ENCODE measurements around the gene NEURL3. TPM values are rescaled to one million over a fixed set of nuclear protein-coding genes. Genes with fewer than 3 reads are reported as not detected.

The NEURL3 gene
- total RNA-seq, 4 donors from 2014 or later = 0.40 TPM; not detected in 3

GRCh38 chr2:96521219-96521618 lies 16.1 kb upstream of the NEURL3 start:
- H3K4me1 ChIP-seq = no peaks in the 10 kb centered on the region
- no peak for DNase-seq
- H3K27ac ChIP-seq = no peak overlapping the region
- H3K4me3 ChIP-seq (replicated peaks in 1 of 3) = no peak overlapping the region
- intact Hi-C loops (cut with DNase I) = loop anchor here (10.0 kb wide), 1 partner anchor 284 kb away; no protein-coding TSS in a partner anchor
- H3K9me3 ChIP-seq = no peaks in the 10 kb centered on the region
- H3K27me3 ChIP-seq = no peaks in the 10 kb centered on the region
- 92 to 93% methylated on average over 2 of the region's 2 CpGs for WGBS, 2 donors
- TF ChIP-seq, protein P1, sequence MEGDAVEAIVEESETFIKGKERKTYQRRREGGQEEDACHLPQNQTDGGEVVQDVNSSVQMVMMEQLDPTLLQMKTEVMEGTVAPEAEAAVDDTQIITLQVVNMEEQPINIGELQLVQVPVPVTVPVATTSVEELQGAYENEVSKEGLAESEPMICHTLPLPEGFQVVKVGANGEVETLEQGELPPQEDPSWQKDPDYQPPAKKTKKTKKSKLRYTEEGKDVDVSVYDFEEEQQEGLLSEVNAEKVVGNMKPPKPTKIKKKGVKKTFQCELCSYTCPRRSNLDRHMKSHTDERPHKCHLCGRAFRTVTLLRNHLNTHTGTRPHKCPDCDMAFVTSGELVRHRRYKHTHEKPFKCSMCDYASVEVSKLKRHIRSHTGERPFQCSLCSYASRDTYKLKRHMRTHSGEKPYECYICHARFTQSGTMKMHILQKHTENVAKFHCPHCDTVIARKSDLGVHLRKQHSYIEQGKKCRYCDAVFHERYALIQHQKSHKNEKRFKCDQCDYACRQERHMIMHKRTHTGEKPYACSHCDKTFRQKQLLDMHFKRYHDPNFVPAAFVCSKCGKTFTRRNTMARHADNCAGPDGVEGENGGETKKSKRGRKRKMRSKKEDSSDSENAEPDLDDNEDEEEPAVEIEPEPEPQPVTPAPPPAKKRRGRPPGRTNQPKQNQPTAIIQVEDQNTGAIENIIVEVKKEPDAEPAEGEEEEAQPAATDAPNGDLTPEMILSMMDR (IDR thresholded peaks at IDR 0.05) = no peak
- TF ChIP-seq POLR2A (IDR thresholded peaks at IDR 0.05) = no peak
- H3K36me3 ChIP-seq = no peaks in the 10 kb centered on the region

GRCh38 chr2:96520697-96521096 lies 15.5 kb upstream of the NEURL3 start:
- no peak overlapping the region for H3K4me3 ChIP-seq (replicated peaks in 1 of 3)
- DNase-seq = no peak
- H3K27me3 ChIP-seq = no peaks in the 10 kb centered on the region
- H3K36me3 ChIP-seq = no peaks in the 10 kb centered on the region
- TF ChIP-seq POLR2A (IDR thresholded peaks at IDR 0.05) = no peak
- TF ChIP-seq, protein P1 (IDR thresholded peaks at IDR 0.05) = no peak
- intact Hi-C loops (cut with DNase I) = loop anchor here (10.0 kb wide), 1 partner anchor 284 kb away; no protein-coding TSS in a partner anchor
- no peak overlapping the region for H3K27ac ChIP-seq
- WGBS, 2 donors = 66 to 75% methylated on average over 3 of the region's 3 CpGs
- no peaks in the 10 kb centered on the region for H3K9me3 ChIP-seq
- no peaks in the 10 kb centered on the region for H3K4me1 ChIP-seq

GRCh38 chr2:96520231-96520630 lies 15.1 kb upstream of the NEURL3 start:
- intact Hi-C loops (cut with DNase I) = loop anchor here (10.0 kb wide), 1 partner anchor 285 kb away; no protein-coding TSS in a partner anchor
- Histone ChIP-seq H3K4me1 (no peaks in the 10 kb centered on the region), H3K9me3 (no peaks in the 10 kb centered on the region), H3K36me3 (no peaks in the 10 kb centered on the region), H3K4me3 (replicated peaks in 1 of 3) (no peak overlapping the region), H3K27me3 (no peaks in the 10 kb centered on the region), H3K27ac (no peak overlapping the region)
- TF ChIP-seq, protein P1 (IDR thresholded peaks at IDR 0.05) = no peak
- TF ChIP-seq POLR2A (IDR thresholded peaks at IDR 0.05) = no peak
- DNase-seq = no peak
- WGBS, 2 donors = 85 to 87% methylated on average over 4 of the region's 4 CpGs

GRCh38 chr2:96517079-96517478 lies 11.9 kb upstream of the NEURL3 start:
- H3K36me3 ChIP-seq = no peaks in the 10 kb centered on the region
- TF ChIP-seq, protein P1 (IDR thresholded peaks at IDR 0.05) = no peak
- no peak for TF ChIP-seq POLR2A (IDR thresholded peaks at IDR 0.05)

GRCh38 chr2:96514521-96514920 lies 9.4 kb upstream of the NEURL3 start:
- Histone ChIP-seq H3K4me3 (replicated peaks in 1 of 3) (no peak overlapping the region), H3K27ac (no peak overlapping the region), H3K27me3 (no peaks in the 10 kb centered on the region), H3K9me3 (no peaks in the 10 kb centered on the region), H3K36me3 (no peaks in the 10 kb centered on the region), H3K4me1 (no peaks in the 10 kb centered on the region)
- 87 to 95% methylated on average over 6 of the region's 6 CpGs for WGBS, 2 donors
- DNase-seq = no peak
- intact Hi-C loops (cut with DNase I) = no loop called here
- TF ChIP-seq POLR2A (IDR thresholded peaks at IDR 0.05) = no peak
- TF ChIP-seq, protein P1 (IDR thresholded peaks at IDR 0.05) = no peak

More at GRCh38 chr2:96517079-96517478, 11.9 kb upstream of the NEURL3 start:
- Histone ChIP-seq H3K4me3 (replicated peaks in 1 of 3) (no peak overlapping the region), H3K27ac (no peak overlapping the region), H3K27me3 (no peaks in the 10 kb centered on the region), H3K9me3 (no peaks in the 10 kb centered on the region), H3K4me1 (no peaks in the 10 kb centered on the region)
- intact Hi-C loops (cut with DNase I) = no loop called here
- WGBS, 2 donors = 87 to 90% methylated on average over 1 of the region's 1 CpG
- no peak for DNase-seq
